K562 (cell line): ENCODE results near the gene KATNB1. TPM values are rescaled to one million over a fixed set of nuclear protein-coding genes. Genes with fewer than 3 reads are reported as not detected.
A peak's percentile ranks its signal among the peaks of the same experiment; 100 is the strongest.

Experiments used
- BCL6 ChIP-seq: fragments of 250-450 bp; sonication (Bioruptor Pico); IDR thresholded peaks from 2 replicates; pipeline ENCODE4 v1.4.0; 2020
- BMI1 ChIP-seq: fragments of 150-350 bp; IDR thresholded peaks from 2 replicates; pipeline ENCODE4 v1.6.1; 2014; ENCODE audit warnings: low read length
- FUS ChIP-seq: fragments of 200-400 bp; formaldehyde crosslinking; optimal IDR thresholded peaks from 2 replicates; pipeline ENCODE3; 2017; ENCODE audit warnings: low read depth, low read length
- GABPB1 ChIP-seq: sonication (generic); formaldehyde crosslinking; IDR thresholded peaks from 2 replicates; pipeline ENCODE4 v1.8.0; 2022; ENCODE audit warnings: mild to moderate bottlenecking, missing genetic modification reagents
- GTF2F1 ChIP-seq: IDR thresholded peaks from 2 replicates; pipeline ENCODE4 v1.6.1; 2011; ENCODE audit warnings: low read depth, low read length, improper control_type of control experiment
- HMG20A ChIP-seq: fragments of 450-650 bp; formaldehyde crosslinking; conservative IDR thresholded peaks from 2 replicates; pipeline ENCODE4 v1.4.0; 2020; ENCODE audit warnings: mild to moderate bottlenecking, mixed read lengths
- KDM2B ChIP-seq: fragments of 250-450 bp; sonication (Bioruptor Pico); IDR thresholded peaks from 2 replicates; pipeline ENCODE4 v1.8.0; 2021; ENCODE audit warnings: mild to moderate bottlenecking, moderate library complexity
- NR4A1 ChIP-seq, 2 experiments: fragments of 250-450 bp in 1 of 2; fragments of 450-650 bp in 1 of 2; sonication (Bioruptor Pico) in 1 of 2; IDR thresholded peaks; 2 replicates each; pipeline versions ENCODE4 v1.4.0 to v1.6.1; 2016 to 2020; ENCODE audit warnings: mild to moderate bottlenecking in 2 of 2, missing compliant biosample characterization in 1 of 2, missing genetic modification characterization in 1 of 2, moderate library complexity in 1 of 2
- POLR3G ChIP-seq: IDR thresholded peaks from 2 replicates; pipeline ENCODE4 v1.6.1; 2011; ENCODE audit not compliant: insufficient read length, insufficient replicate concordance; ENCODE audit errors: extremely low read depth
- SOX6 ChIP-seq: fragments of 450-650 bp; IDR thresholded peaks from 2 replicates; pipeline ENCODE4 v1.6.1; 2014; ENCODE audit warnings: mild to moderate bottlenecking
- TARDBP ChIP-seq: fragments of 450-650 bp; IDR thresholded peaks from 2 replicates; pipeline ENCODE4 v1.6.1; 2016
- ZBTB17 ChIP-seq: fragments of 450-650 bp; formaldehyde crosslinking; IDR thresholded peaks from 2 replicates; pipeline ENCODE4 v1.4.0; 2020; ENCODE audit warnings: mild to moderate bottlenecking
- ZNF354B ChIP-seq: fragments of 250-450 bp; sonication (Bioruptor Pico); IDR thresholded peaks from 2 replicates; pipeline ENCODE4 v1.4.0; 2020
- polyA plus RNA-seq, 8 experiments: library from polyadenylated mRNA; depleted of rRNA in 4 of 8; stranded (reverse) in 5 of 8; unstranded in 3 of 8; fragments of >200 nt; fragmentation: Nextera tagmentation in 2 of 8; fragmentation: Illumina TruSeq in 1 of 8; extraction: Ambion mirVana in 2 of 8; extraction: Trizol in 1 of 8; gene quantifications; 2 replicates each; pipeline versions ENCODE4 v1.2.1 to v1.2.3, GENCODE V29; 2011 to 2014; ENCODE audit warnings: inconsistent platforms in 1 of 8, missing spikeins in 1 of 8
- total RNA-seq, 7 experiments: library from RNA; depleted of rRNA in 6 of 7; stranded (reverse); fragments of >200 nt in 6 of 7; fragmentation: Illumina TruSeq in 2 of 7; extraction: Trizol in 2 of 7; gene quantifications; 2 replicates each; pipeline versions ENCODE4 v1.2.1 to v1.2.3, GENCODE V29; 2011 to 2021; ENCODE audit warnings: low replicate concordance in 1 of 7
- TF ChIP-seq, protein P1 (sequence below), 2 experiments: fragments of 450-650 bp in 1 of 2; sonication (generic) in 1 of 2; formaldehyde crosslinking in 1 of 2; IDR thresholded peaks in 1 of 2; conservative IDR thresholded peaks in 1 of 2; 2 replicates each; pipeline versions ENCODE4 v1.6.1 to v1.8.1; 2016 to 2023; ENCODE audit warnings: mild to moderate bottlenecking in 2 of 2, moderate library complexity in 2 of 2, inconsistent platforms in 1 of 2, missing genetic modification reagents in 1 of 2
- TF ChIP-seq, protein P2 (sequence below): IDR thresholded peaks from 2 replicates; pipeline ENCODE4 v1.6.1; 2016; ENCODE audit warnings: missing genetic modification characterization, missing compliant biosample characterization
- TF ChIP-seq, protein P3 (sequence below): fragments of 450-650 bp; IDR thresholded peaks from 2 replicates; pipeline ENCODE4 v1.6.1; 2017; ENCODE audit warnings: antibody characterized with exemption

Gene KATNB1
- total and polyA plus RNA-seq, 9 of the 15 experiments (the other 6 are each of a cell fraction or from before 2014, with no cell fraction given): 1.2 to 52.6 (median 21.9) TPM

DNA sequence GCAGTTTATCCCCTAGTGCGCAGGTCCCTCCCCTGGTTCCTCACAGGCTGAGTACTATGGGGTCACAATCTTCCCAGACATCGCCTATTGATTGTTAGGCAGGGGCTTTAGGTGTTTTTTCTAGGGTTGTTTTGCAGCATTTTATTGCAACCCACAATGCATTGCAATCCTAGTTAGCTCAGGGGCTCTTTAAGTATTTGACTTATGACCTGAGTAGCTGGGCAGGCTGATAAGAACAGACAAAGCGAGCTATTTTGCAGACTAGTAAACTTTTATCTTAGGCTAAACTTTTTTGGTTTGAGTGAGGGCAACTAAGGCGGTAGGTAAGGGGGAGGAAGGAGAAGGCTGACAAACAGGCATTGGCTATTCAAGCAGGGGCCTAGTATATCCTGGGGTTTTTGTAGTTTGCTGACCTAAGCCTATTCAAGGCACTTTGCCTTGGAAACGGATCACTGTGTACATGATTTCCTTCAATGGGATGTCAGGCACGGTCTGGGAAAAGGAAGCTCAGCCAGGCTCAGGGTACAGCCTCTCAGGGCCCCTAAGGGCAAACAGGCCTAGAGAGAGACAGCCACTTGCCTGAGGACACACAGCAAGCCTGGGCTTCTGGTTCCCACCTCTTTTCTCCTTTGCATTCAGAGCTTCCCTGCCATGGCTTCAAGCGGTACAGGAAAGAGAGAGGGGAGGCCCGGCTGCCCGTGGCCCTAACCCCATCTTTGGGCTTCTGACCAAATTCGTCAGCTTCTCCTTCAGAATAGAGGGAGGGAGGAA, 34.6 kb upstream of the KATNB1 start (continued):
- TF ChIP-seq GTF2F1 (no peak), ZBTB17 (no peak), HMG20A (no peak), FUS (no peak), TARDBP (no peak), BCL6 (CRISPR knock-in tag) (no peak), GABPB1 (CRISPR knock-in tag) (no peak), KDM2B (CRISPR knock-in tag) (no peak), POLR3G (no peak), NR4A1 (CRISPR knock-in tag; IDR thresholded peaks at IDR 0.05) (no peak), NR4A1 (tag; IDR thresholded peaks at IDR 0.05) (peak; percentile 56; the same call in 1 of the 2 replicates), SOX6 (peak; percentile 65; the same call in 1 of the 2 replicates), ZNF354B (CRISPR knock-in tag) (no peak), BMI1 (no peak)
- TF ChIP-seq, protein P1, sequence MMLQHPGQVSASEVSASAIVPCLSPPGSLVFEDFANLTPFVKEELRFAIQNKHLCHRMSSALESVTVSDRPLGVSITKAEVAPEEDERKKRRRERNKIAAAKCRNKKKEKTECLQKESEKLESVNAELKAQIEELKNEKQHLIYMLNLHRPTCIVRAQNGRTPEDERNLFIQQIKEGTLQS (IDR thresholded peaks at IDR 0.05): no peak
- TF ChIP-seq, protein P1 (CRISPR knock-in tag; conservative IDR thresholded peaks at IDR 0.05): no peak
- TF ChIP-seq, protein P2, sequence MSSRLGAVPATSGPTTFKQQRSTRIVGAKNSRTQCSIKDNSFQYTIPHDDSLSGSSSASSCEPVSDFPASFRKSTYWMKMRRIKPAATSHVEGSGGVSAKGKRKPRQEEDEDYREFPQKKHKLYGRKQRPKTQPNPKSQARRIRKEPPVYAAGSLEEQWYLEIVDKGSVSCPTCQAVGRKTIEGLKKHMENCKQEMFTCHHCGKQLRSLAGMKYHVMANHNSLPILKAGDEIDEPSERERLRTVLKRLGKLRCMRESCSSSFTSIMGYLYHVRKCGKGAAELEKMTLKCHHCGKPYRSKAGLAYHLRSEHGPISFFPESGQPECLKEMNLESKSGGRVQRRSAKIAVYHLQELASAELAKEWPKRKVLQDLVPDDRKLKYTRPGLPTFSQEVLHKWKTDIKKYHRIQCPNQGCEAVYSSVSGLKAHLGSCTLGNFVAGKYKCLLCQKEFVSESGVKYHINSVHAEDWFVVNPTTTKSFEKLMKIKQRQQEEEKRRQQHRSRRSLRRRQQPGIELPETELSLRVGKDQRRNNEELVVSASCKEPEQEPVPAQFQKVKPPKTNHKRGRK (tag): no peak
- TF ChIP-seq, protein P3, sequence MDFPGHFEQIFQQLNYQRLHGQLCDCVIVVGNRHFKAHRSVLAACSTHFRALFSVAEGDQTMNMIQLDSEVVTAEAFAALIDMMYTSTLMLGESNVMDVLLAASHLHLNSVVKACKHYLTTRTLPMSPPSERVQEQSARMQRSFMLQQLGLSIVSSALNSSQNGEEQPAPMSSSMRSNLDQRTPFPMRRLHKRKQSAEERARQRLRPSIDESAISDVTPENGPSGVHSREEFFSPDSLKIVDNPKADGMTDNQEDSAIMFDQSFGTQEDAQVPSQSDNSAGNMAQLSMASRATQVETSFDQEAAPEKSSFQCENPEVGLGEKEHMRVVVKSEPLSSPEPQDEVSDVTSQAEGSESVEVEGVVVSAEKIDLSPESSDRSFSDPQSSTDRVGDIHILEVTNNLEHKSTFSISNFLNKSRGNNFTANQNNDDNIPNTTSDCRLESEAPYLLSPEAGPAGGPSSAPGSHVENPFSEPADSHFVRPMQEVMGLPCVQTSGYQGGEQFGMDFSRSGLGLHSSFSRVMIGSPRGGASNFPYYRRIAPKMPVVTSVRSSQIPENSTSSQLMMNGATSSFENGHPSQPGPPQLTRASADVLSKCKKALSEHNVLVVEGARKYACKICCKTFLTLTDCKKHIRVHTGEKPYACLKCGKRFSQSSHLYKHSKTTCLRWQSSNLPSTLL: no peak
